ENCODE data around the gene PGAM5.

GRCh38 chr12:132719954-132720324, 9.3 kb downstream of the PGAM5 start:
- no peak for TF ChIP-seq CTCF (IDR thresholded peaks at IDR 0.05; ENCODE audit: borderline replicate concordance, extremely low read depth, low read length, poor library complexity, severe bottlenecking)
- no peak for TF ChIP-seq EZH2 (IDR thresholded peaks at IDR 0.05; ENCODE audit: borderline replicate concordance, low read depth, low read length, severe bottlenecking)
